SJSA1 (cell line): ENCODE measurements around the gene CDC5L. TPM values are rescaled to one million over a fixed set of nuclear protein-coding genes. Genes with fewer than 3 reads are reported as not detected.
A peak's percentile ranks its signal among the peaks of the same experiment; 100 is the strongest.
"Not testable (repeated sequence)": the region's sequence is repeated elsewhere in the genome, so short reads cannot be mapped to it uniquely, and the experiment has no call there.

Source experiments
- DNase-seq, 2 experiments: peaks; one replicate each; pipeline ENCODE4 v3.0.0-alpha.2; 2015 to 2020; ENCODE audit warnings: low spot score in 2 of 2, low read depth in 1 of 2
- H3K27ac ChIP-seq: fragments of 250-450 bp; sonication (Bioruptor Pico); 2 replicates; pipeline ENCODE4 v1.5.1; 2020; ENCODE audit warnings: mild to moderate bottlenecking, moderate library complexity
- H3K27me3 ChIP-seq: fragments of 250-450 bp; sonication (Bioruptor Pico); replicated peaks from 2 replicates; pipeline ENCODE4 v1.5.1; 2020; ENCODE audit warnings: mild to moderate bottlenecking, moderate library complexity
- H3K36me3 ChIP-seq: fragments of 250-450 bp; sonication (Bioruptor Pico); 2 replicates; pipeline ENCODE4 v1.5.1; 2020; ENCODE audit warnings: mild to moderate bottlenecking
- H3K4me1 ChIP-seq: fragments of 250-450 bp; sonication (Bioruptor Pico); replicated peaks from 2 replicates; pipeline ENCODE4 v1.6.1; 2021; ENCODE audit warnings: mild to moderate bottlenecking
- H3K4me3 ChIP-seq: fragments of 250-450 bp; sonication (Bioruptor Pico); 2 replicates; pipeline ENCODE4 v1.5.1; 2020; ENCODE audit warnings: mild to moderate bottlenecking
- H3K9me3 ChIP-seq: fragments of 250-450 bp; sonication (Bioruptor Pico); replicated peaks from 2 replicates; pipeline ENCODE4 v1.5.1; 2020; ENCODE audit warnings: mild to moderate bottlenecking
- total RNA-seq: library from RNA; depleted of rRNA; stranded (reverse); fragments of >200 nt; shearing (Covaris generic); gene quantifications from 2 replicates; pipeline ENCODE4 v1.2.3, GENCODE V29; 2014; rRNA removed

Gene CDC5L
- total RNA-seq, result 38.0 and 41.2 TPM in 2 replicates

- peak within 1 kb of the TSS; percentile 84 for H3K27ac ChIP-seq
- H3K27me3 ChIP-seq, result no peaks in the 10 kb centered on the region
- H3K4me1 ChIP-seq, result peaks cover 26% of the 10 kb centered on the region
- H3K4me3 ChIP-seq, result peak within 1 kb of the TSS; percentile 73
- peak; percentile 98 to 99 for DNase-seq
- H3K36me3 ChIP-seq, result peaks cover 28% of the 10 kb centered on the region
- no peaks in the 10 kb centered on the region for H3K9me3 ChIP-seq
Measured at GRCh38 chr6:44387346-44388134, at the start of gene CDC5L. Gene CDC5L (plus strand): TSS chr6:44387706. CDS start chr6:44387824, 118 bp downstream.

- Histone ChIP-seq H3K4me1 (no peaks in the 10 kb centered on the region), H3K4me3 (no peak overlapping the region), H3K36me3 (no peaks in the 10 kb centered on the region), H3K9me3 (no peaks in the 10 kb centered on the region), H3K27ac (no peak overlapping the region), H3K27me3 (peaks cover 24% of the 10 kb centered on the region)
- peak; percentile 51 to 57 for DNase-seq
Measured at GRCh38 chr6:44338228-44339122, 49.0 kb upstream of the CDC5L start.

- H3K27me3 ChIP-seq, result peaks cover 30% of the 10 kb centered on the region
- H3K9me3 ChIP-seq, result no peaks in the 10 kb centered on the region
- no peak overlapping the region for H3K27ac ChIP-seq
- H3K4me1 ChIP-seq, result no peaks in the 10 kb centered on the region
- DNase-seq, result no peak
- no peaks in the 10 kb centered on the region for H3K36me3 ChIP-seq
- no peak overlapping the region for H3K4me3 ChIP-seq
Measured at GRCh38 chr6:44339301-44339700, 48.2 kb upstream of the CDC5L start.

DNA sequence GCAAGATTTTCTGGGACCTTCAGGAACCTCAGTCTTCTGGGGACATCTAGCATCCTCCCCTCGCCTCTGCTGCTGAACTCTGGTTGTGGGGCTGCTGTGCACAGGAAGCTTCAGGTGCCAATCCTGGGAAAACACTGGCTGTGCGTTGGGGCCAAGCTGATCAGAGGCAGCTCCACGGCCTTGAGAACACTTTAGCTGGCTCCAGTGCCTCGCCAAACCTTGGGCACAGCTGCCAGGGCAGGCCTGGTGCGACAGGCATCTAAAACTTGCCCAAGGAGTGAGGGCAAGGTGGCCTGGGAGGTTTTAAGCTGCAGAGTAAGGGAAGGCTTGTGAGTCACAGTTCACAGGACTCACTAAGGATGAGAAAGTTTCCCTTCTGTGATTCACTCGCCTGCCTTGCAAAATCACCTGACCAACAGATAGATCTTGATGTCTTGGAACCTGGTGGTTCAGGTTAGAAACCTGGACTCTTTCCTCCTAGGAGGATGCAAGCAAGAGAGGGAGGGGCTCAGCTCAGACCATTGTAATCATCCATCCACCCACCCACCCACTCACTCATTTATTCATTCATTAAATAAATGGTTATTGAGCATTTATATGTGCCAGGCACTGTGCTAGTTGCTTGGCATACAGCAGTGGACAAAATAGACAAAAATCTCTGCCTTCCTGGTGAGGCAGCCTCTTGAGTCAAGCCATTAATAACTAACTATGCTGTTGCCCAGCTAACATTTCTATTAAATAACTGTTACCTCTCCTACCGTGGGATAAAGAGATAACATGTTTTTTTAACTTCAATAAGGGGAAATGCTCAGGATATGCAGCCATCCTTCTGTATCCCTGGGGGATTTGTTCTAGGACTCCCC, 47.5 kb upstream of the CDC5L start:
- Histone ChIP-seq H3K9me3 (no peaks in the 10 kb centered on the region), H3K27ac (no peak overlapping the region), H3K4me3 (no peak overlapping the region), H3K4me1 (no peaks in the 10 kb centered on the region), H3K27me3 (peaks cover 36% of the 10 kb centered on the region), H3K36me3 (no peaks in the 10 kb centered on the region)
- DNase-seq, result no peak

GRCh38 chr6:44341095-44341890, 46.2 kb upstream of the CDC5L start:
- Histone ChIP-seq H3K36me3 (no peaks in the 10 kb centered on the region), H3K4me3 (no peak overlapping the region), H3K4me1 (no peaks in the 10 kb centered on the region), H3K9me3 (no peaks in the 10 kb centered on the region), H3K27me3 (peaks cover 41% of the 10 kb centered on the region), H3K27ac (no peak overlapping the region)
- no peak for DNase-seq

GRCh38 chr6:44342052-44342451, 45.5 kb upstream of the CDC5L start:
- Histone ChIP-seq H3K36me3 (no peaks in the 10 kb centered on the region), H3K27me3 (peaks cover 35% of the 10 kb centered on the region), H3K27ac (no peak overlapping the region), H3K4me1 (no peaks in the 10 kb centered on the region), H3K4me3 (no peak overlapping the region), H3K9me3 (no peaks in the 10 kb centered on the region)
- no peak for DNase-seq

GRCh38 chr6:44342489-44342888, 45.0 kb upstream of the CDC5L start, which contains the start of gene SPATS1:
Gene SPATS1 (plus strand): TSS chr6:44342650. CDS start chr6:44343096, 446 bp downstream.
- no peak for DNase-seq
- peaks cover 35% of the 10 kb centered on the region for H3K27me3 ChIP-seq
- H3K36me3 ChIP-seq, result no peaks in the 10 kb centered on the region
- no peaks in the 10 kb centered on the region for H3K9me3 ChIP-seq
- no peak within 1 kb of the TSS for H3K27ac ChIP-seq
- no peaks in the 10 kb centered on the region for H3K4me1 ChIP-seq
- no peak within 1 kb of the TSS for H3K4me3 ChIP-seq

DNA sequence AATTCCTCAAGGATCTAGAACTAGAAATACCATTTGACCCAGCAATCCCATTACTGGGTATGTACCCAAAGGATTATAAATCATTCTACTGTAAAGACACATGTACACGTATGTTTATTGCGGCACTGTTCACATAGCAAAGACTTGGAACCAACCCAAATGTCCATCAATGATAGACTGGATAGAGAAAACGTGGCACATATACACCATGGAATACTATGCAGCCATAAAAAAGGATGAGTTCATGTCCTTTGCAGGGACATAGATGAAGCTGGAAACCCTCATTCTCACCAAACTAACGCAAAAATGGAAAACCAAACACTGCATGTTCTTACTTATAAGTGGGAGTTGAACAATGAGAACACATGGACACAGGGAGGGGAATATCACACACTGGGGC, 40.7 kb upstream of the CDC5L start:
- peaks cover 32% of the 10 kb centered on the region for H3K27me3 ChIP-seq
- H3K9me3 ChIP-seq, H3K4me1 ChIP-seq, H3K36me3 ChIP-seq, H3K27ac ChIP-seq, H3K4me3 ChIP-seq, DNase-seq: not testable (repeated sequence)

GRCh38 chr6:44349904-44350649, 37.4 kb upstream of the CDC5L start:
- no peak overlapping the region for H3K4me3 ChIP-seq
- no peaks in the 10 kb centered on the region for H3K9me3 ChIP-seq
- H3K36me3 ChIP-seq, result no peaks in the 10 kb centered on the region
- peaks cover 6% of the 10 kb centered on the region; the same call in 1 of the 2 replicates for H3K27me3 ChIP-seq
- H3K27ac ChIP-seq, result no peak overlapping the region
- DNase-seq, result no peak
- no peaks in the 10 kb centered on the region for H3K4me1 ChIP-seq

- DNase-seq, H3K4me1 ChIP-seq, H3K27me3 ChIP-seq, H3K27ac ChIP-seq, H3K9me3 ChIP-seq, H3K36me3 ChIP-seq, H3K4me3 ChIP-seq: not testable (repeated sequence)
Measured at GRCh38 chr6:44350650-44350994, 36.9 kb upstream of the CDC5L start.

GRCh38 chr6:44352259-44352658, 35.2 kb upstream of the CDC5L start:
- Histone ChIP-seq H3K27ac (no peak overlapping the region), H3K4me3 (no peak overlapping the region), H3K4me1 (no peaks in the 10 kb centered on the region), H3K36me3 (no peaks in the 10 kb centered on the region), H3K27me3 (no peaks in the 10 kb centered on the region), H3K9me3 (no peaks in the 10 kb centered on the region)
- no peak for DNase-seq

GRCh38 chr6:44353336-44353735, 34.2 kb upstream of the CDC5L start:
- peak in 1 of 2 experiments; percentile 3 for DNase-seq
- Histone ChIP-seq H3K27me3 (0 out of 2 replicates have a peak, but pooled peaks cover 2% of the 10 kb centered on the region), H3K36me3 (no peaks in the 10 kb centered on the region), H3K27ac (no peak overlapping the region), H3K9me3 (no peaks in the 10 kb centered on the region), H3K4me1 (no peaks in the 10 kb centered on the region), H3K4me3 (no peak overlapping the region)
